ENCODE results near the gene CDK5RAP2.

Gene CDK5RAP2

DNA sequence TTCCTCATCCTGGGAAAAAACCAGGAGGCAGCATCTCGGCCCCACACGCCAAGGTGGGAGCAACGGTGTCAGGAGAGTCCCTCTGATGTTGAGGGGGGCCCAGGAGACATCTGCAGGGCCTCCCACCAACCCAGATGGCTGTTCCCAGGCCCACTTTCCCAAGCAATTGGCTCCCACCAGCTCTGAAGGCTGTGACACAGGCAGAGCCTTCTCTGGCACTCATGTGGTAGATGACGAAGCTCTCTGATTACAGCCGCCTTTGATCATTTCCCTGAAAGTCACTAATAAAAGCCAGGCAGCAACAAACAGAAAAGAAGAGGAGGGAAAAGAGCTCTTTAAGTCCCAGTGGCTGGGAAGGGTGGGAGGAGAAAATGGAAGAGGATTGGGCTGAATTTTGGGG lies 226.5 kb downstream of the CDK5RAP2 start:
- DNase-seq (ENCODE audit: low read depth in 2 of 2), result no peak

DNA sequence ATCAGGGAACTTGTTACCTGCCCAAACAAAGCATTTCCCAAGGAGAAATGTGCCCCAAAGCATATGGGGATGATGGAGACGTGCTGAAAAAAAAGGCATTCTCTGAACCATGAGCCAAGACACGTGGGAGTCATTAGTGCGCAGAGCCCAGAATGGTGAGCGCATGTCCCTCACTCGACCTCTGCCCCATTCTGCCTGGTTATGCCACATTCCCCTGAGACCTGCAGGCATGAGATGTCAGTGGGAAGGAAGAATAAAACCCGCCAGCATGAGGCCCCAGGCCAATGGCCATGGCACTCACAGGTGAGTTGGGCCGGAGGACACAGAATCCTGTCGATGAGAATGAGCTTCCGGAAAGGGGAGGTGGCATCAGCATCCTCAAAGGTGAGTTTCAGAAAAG lies 228.9 kb downstream of the CDK5RAP2 start:
- DNase-seq (ENCODE audit: low read depth in 2 of 2), result no peak

GRCh38 chr9:120350596-120350995 lies 229.4 kb downstream of the CDK5RAP2 start:
- no peak for DNase-seq (ENCODE audit: low read depth in 2 of 2)

DNA sequence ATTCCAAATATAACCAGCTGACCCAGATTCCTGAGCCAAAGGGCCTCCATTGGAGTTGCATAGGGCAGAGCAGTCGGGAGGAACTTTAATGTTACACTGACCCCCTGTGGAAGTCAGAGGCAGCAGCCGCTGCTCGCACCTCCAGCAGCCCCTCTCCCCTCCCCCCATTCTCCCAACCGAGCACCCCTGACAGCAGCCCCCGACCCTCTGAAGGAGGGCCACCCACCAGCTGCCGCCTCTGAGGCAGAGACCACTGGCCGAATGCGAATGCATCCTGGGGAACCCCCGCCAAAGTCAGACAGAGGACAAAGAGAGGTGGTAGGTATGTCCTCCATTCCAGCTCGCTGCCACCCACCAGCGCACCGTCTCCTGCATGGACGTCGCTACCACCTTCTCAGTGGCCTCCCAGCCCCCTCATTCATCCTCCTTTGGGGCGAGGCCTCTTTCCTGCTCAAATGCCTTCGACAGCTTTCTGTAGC lies 231.0 kb downstream of the CDK5RAP2 start:
- peak in 1 of 2 donors; percentile 12 for DNase-seq (ENCODE audit: low read depth in 2 of 2)

- DNase-seq (ENCODE audit: low read depth in 2 of 2), result no peak
These were observed 234.6 kb downstream of the CDK5RAP2 start for GRCh38 chr9:120345379-120345778.

DNA sequence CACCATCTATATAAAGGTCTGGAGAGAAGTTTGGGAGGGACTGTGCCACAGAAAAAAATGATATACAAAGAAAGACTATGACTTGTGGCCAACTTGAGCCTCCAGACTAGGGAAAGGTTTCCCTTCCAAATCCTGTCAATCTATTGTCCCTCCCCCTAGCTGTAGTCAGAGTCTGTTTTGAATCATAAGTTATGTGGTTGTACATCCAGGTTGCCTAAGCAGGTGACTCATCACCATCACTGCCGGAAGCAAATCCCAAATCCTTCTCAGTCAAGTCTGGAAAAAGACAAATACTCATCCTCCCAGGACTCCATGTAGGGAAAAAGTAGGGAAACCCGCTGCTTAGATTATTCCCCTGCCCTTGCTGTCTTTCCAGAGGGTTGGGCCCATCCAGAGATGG lies 235.7 kb downstream of the CDK5RAP2 start:
- no peak for DNase-seq (ENCODE audit: low read depth in 2 of 2)

DNA sequence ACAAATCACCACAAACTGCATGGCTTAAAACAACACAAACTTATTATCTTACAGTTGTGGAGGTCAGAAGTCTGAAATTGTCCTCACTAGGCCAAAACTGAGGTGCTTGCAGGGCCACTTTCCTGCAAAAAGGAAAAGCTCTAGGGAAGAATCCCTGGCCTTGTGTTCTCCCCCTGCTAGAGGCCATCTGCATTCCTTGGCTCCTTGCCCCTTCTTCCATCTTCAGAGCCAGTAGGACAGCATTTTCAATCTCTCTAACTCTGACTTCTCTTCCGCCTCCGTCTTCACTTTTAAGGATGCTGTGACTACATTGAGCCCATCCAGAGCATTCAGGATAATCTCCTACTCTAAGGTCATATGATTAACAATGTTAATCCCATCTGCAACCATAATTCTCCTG lies 236.6 kb downstream of the CDK5RAP2 start:
- no peak for DNase-seq (ENCODE audit: low read depth in 2 of 2)

All from stimulated activated CD4-positive, alpha-beta T cell treated with anti-CD3 and anti-CD28 coated beads, Interleukin-4, amount 100 ng/mL, for 48 hours (primary cell).